Stimulated activated CD8-positive, alpha-beta memory T cell treated with anti-CD3 and anti-CD28 coated beads, Interleukin-15, amount 100 ng/mL, for 24 hours (primary cell): ENCODE results near the gene ADRA2A.

Source experiments
- DNase-seq: peaks from one replicate; pipeline ENCODE4 v3.0.0-alpha.2; 2020; ENCODE audit warnings: low read depth

The ADRA2A gene

GRCh38 chr10:111083222-111084095 lies 6.6 kb downstream of the ADRA2A start:
- DNase-seq: no peak

DNA sequence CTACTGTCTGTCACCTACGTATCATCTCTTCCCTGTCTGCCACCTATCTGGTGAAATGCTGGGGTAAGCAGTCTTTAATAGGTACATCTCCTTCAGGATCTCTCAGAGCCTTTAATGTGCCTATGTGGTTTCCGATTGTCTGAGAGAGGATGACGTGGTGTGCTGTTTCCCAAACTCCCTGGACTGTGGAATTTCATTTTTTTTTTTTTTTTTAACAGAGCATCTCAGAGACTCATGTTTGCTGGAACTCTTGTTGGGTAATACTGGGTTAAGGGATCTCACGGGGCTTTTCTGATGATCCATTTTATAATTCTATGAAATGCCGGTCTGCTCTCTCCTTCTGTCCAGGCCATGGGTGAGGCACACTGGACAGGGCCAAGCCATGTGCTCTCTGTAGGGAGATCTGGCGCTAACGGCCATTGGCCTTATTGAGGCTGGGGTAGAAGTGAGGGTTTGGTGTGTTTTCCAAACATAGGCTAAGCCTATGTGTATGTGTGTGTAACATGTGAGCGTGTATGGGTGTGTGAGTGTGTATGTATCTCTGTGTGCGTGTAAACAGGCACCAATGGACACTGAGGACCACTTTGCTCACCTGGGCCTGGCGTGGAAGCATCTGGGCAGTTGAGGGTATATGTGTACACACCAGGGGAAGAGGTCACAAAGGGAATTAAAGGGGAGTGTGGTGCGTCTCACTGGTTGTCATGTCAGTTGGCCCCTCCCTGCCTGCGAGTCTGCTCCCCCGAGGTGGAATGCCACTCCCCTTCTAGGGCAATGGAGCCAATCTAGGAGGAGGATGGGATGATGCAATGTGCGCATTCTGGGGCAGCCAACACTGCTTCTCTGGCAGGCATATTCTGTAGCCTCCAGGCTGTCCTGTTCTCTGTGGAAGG lies 7.8 kb downstream of the ADRA2A start:
- no peak for DNase-seq

- DNase-seq: no peak
Measured at GRCh38 chr10:111085690-111086353, 9.0 kb downstream of the ADRA2A start.

DNA sequence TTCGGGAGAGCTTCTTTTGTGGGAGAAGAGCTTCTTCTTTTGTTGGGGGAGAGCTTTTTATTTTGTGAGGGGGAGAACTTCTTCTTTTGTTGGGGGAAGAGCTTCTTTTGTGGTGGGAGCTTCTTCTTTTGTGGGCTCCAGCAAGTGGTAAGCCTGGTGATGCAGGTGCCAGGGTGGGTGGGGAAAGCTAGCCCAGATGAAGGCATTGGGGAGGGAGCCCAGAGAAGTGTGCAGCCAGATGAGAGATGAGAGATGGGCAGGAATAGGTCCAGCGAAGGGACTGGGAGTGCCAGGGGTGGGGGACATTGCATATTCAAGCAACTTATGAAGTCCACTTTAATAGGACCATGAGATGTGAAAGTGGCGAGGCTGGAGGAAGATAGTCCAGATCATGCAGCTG lies 9.7 kb downstream of the ADRA2A start:
- no peak for DNase-seq

GRCh38 chr10:111087331-111087756 lies 10.5 kb downstream of the ADRA2A start:
- no peak for DNase-seq

DNA sequence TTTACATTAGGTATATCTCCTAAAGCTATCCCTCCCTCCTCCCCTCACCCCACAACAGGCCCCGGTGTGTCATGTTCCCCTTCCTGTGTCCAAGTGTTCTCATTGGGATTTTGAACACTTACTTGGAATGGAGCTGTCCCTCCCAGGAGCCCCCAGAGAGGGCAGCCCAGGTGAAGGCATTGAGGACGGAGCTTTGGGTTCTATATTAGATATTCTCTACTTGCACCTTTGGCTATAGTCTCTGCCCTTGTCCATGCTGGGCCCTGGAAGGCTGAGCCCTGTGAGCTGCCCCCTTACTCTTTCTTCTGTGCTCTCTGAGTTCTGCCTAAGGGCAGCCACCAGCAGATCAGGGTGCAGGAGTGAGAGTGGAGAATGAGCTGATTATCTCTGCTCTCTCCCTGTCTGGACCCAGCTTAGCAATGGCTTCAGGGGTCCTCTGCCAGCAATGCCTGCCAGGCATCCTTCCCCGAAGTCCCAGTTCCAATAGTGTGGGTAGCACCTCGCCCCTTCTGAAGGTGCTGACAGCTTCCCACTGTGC lies 11.2 kb downstream of the ADRA2A start:
- no peak for DNase-seq

DNA sequence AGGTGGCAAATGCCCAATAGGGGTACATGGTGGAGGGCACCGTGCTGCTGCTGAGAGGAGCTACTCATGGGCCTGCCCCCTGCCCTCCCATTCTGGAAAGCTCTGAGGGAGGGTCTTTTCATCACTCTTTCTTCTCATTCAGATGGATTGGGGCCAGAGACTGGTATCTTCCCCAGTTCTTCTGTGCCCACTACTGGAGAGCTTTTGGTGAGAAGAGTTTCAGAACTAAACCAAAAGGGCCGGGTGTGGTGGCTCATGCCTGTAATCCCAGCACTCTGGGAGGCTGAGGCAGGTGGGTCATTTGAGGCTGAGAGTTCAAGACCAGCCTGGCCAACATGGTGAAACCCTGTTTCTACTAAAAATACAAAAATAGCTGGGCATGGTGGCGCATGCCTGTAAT lies 12.5 kb downstream of the ADRA2A start:
- no peak for DNase-seq

DNA sequence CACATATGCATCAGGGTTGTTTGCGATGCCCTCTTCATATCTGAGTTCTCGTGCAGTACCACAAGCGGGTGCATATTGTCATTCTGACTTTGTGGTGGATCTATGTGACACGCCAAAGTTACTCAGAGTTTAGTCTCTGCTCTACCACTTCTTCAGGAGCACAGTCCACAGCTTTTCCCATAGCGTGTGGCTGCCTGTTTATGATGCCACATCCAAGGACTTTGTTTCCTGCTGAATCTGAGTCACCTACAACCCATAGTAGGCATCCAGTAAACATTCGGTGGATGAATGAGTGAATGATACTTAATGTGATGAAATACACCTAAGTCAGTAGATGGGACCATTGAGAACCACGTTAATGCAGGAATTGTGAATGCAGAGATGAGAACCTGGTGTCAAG lies 15.0 kb downstream of the ADRA2A start:
- no peak for DNase-seq

GRCh38 chr10:111093741-111094380 lies 17.0 kb downstream of the ADRA2A start:
- DNase-seq: no peak

DNA sequence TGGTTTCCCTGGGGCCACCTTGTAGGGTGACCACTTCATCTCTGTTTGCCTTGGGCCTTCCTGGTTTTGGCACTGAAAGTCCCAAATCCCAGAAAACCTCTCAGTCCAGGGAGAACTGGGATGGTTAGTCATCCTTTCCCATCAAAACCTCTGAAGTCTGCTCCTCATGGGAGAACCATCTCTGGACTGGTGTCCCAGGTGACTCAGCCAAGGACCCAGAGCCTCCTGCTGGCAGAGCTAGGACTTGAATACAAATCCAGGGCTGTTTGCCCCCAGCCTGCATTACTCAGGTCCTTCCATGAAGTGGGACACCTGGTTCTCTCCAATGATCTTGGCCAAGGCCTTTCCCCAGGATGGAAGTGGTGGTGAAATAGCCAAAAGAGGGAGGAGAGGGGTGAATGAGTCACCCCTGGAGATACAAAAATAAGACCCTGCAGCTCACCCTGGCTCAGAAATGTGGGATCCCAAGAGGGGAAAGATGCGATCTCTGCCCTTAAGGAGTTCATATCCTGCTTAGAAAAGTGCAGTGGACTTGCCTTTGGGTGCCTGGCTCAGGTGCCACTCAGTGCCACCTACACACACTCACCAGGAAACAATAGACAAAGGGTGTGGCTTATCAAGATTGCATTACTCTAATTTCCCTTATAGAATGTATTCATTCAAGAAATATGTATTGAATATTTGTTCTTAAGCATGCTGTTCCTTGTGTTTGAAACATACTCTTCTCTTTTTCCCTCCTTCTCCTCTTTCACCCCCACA lies 22.0 kb downstream of the ADRA2A start:
- no peak for DNase-seq

GRCh38 chr10:111100198-111100597 lies 23.4 kb downstream of the ADRA2A start:
- no peak for DNase-seq

GRCh38 chr10:111101796-111102195 lies 25.0 kb downstream of the ADRA2A start:
- DNase-seq: no peak

DNA sequence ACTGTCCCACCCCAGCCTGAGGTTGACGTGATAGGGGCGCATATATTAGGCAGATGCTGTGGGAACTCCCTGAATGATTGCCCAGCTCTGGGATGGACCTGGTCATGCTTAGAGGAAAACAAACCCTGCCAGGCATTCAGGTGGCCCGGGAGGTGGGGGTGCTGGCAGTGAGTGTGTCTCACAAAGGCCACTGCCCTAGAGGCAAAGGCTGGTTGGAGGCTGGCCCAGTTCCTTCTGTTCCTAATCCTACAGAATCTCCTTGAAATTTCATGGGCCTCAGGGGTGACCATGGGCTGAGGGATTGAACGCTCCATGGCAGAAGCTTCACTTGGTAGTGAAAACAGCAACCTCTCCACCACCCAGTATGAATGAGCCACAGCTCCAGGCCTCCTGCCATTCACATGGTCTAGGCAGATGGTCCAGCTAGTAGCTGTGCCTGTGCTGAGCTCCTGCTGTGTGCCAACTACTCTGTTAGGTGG lies 25.6 kb downstream of the ADRA2A start:
- no peak for DNase-seq

DNA sequence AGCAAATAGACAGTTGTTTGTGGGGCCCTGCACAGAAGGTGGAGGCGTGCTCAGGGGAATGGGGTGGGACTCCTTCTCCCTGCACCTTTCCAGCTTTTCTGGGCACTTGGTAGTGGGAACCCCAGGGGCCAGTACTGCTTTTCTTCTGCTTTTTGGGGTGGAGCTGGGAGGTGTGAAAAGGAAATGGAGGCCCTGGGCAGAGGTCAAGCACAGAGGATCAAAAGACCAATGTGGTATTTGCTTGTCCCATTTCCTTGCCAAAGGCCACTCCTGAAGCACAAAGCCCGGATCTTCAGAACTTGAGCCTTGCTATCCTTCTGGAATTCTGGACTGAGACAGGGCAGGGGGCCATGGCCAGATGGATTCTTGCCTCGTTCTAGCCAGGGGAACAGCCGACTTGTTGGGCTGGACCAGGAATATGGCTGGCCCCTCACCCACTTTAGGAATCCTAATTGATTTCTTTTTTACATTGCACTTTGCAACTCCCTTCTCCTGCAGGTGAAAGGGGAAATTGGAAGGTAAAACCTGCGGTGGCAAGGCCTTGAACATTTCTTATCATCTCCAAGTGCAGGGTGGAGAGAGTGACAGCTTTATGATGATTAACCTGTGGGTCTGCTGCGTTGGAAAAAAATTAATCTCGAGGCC lies 26.5 kb downstream of the ADRA2A start:
- DNase-seq: no peak

GRCh38 chr10:111104811-111105210 lies 28.0 kb downstream of the ADRA2A start:
- DNase-seq: no peak

DNA sequence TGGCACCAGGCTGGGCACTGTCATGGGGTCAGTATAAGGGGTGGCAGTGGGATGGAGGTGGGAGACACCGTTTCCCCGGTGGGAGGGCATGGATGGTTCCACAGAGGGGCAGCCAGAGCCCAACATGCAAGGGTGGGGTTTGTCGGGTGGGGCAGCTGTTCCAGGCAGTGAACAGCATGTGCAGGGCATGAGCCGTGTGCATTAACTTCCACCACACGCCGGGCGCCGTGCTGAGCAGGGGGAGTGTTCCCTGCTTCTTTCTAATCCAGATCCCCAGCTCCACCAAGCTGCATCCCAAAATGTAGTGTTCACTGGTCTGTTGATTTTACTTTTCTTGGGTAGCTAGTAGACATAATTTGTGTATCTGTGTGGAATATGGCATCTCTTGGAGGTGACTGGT lies 29.3 kb downstream of the ADRA2A start:
- no peak for DNase-seq

- DNase-seq: no peak
Measured at GRCh38 chr10:111107023-111107422, 30.2 kb downstream of the ADRA2A start.

DNA sequence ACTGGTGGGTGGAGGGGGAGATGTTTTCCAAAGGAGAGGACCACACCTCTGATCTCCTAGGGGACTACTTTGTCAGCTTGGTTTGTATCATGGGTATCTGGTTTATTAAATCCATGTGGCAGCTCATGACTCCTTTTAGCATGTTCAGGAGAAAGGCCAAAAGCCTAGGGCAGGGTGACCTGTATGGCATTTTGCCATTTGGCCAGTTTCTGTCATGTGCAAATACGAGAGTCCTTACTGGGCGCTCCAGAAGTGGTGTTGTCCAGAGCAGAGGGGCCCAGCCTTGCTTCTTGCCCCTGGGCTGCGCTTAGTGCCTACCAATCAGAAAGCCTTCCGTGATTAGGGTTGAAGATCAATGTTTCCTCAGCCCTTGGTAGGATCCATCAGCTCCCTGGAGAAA lies 31.0 kb downstream of the ADRA2A start:
- no peak for DNase-seq

DNA sequence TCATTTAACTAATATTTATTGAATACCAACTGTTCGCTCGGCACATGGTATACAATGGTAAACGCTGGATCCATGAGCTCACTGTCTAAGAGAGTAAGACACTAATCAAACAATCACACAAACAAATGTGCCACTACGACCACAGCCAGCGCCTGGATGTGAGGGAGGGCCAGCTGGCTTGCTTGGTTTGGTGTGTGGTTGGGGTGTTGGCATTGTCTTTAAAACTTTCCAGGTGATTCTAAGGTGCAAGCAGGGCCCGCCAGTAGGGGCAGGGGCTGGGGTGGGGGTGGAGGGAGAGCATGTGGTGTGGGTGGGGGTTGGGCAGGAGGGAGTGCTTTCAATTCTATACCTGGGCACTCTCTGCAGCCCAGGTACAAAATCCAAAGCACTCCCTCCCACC lies 31.6 kb downstream of the ADRA2A start:
- no peak for DNase-seq

DNA sequence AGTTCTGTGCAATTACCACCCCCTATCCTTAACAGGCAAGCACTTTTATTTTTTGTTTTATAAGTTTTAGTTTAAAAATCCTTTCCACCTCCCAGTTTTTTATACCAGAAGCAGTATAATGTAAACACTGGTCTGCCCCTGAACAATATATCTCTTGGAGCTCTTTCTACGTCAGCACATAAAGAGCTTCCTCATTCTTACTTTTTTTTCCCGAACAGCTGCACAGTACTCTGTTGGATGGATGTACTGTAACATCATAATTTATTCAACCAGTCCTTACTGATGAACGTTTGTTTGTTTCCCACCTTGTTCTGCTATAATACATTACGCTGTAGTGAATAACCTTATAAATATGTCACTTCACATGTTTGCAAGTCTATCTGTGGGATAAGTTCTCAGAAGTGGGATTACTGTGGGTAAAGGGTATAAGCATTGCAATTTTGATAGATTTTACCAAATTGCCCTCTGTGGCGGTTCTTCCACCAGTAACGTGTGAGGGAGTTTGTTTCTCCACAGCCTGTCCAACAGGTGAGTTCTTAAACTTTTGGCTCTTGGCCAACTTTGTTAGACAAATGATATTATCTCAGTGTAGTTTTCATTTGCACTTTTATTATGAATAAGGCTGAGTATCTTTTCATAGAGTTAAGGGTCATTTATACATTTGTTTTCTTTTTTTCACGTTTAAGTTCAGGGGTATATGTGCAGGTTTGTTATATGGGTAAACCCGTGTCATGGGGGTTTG lies 32.8 kb downstream of the ADRA2A start:
- DNase-seq: no peak
